ENCODE data around the gene TMEM150A.
"Not testable (repeated sequence)": the region's sequence is repeated elsewhere in the genome, so short reads cannot be mapped to it uniquely, and the experiment has no call there.

Gene TMEM150A, protein sequence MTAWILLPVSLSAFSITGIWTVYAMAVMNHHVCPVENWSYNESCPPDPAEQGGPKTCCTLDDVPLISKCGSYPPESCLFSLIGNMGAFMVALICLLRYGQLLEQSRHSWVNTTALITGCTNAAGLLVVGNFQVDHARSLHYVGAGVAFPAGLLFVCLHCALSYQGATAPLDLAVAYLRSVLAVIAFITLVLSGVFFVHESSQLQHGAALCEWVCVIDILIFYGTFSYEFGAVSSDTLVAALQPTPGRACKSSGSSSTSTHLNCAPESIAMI

GRCh38 chr2:85602476-85603234, at the start of gene TMEM150A:
TSS of gene TMEM150A (minus strand) at chr2:85602698. CDS start at chr2:85601948, 750 bp downstream.
- DNase-seq = peak; percentile 90

- no peak for DNase-seq
Observed at GRCh38 chr2:85652056-85652455, 49.6 kb upstream of the TMEM150A start.

DNA sequence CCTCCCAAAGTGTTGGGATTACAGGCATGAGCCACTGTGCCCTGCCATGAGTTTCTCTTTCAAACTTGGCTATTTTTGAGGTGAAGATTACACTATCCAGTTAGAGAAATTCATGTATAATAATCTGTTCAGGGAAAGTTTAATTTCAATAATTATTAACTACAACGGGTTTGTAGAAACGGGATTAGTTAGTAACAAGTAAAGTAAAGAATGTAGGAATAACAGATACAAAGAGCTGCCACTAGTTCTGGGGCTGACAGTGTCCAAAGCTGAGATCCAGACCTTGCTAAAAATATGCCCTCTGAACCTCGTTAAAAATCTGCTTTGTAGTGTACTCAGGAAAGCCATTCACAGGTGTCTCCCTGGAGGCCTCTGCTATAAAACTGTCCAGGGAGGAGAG, 48.6 kb upstream of the TMEM150A start:
- DNase-seq = no peak

GRCh38 chr2:85650456-85650855, 48.0 kb upstream of the TMEM150A start:
- no peak for DNase-seq

GRCh38 chr2:85649201-85650190, 47.0 kb upstream of the TMEM150A start:
- no peak for DNase-seq

DNA sequence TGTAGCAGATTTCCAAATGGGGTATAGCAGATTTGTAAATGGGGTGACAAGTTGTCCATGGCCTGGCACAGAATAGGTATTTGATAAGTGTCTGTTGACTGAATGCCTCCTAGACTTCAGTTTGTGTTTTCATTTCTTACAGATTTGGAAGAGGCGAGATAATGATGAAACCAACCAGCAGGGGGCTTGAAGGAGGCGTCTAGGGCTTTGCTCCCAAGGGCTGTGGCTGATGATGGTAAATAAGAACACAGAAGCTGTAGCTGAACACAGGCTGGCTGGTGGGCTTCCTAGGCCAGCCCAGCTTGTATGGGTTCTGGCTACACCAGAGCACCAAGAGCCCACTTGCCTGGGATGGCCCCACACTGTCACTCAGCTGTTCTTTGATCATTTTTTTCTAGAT, 46.1 kb upstream of the TMEM150A start:
- peak; percentile 36 for DNase-seq

- no peak for DNase-seq
Observed at GRCh38 chr2:85647823-85648526, 45.5 kb upstream of the TMEM150A start.

DNA sequence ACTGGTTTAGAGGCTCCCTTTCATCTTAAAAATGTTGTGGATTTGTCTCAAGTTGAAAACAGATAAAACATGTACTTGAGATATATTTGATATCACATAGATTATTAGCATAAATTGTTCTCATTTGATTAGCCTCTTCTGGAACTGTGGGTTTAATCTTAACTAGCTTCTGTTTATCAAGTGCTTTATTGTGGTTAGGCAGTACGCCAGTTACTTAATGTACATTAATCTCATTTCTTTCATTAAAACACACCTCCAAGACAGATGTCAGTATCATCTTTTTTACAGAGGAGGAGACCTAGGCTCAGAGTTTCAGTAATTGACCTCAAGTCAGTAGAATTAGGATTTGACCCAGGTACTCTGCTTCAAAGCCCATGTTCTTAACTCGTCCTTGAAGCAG, 43.7 kb upstream of the TMEM150A start:
- no peak for DNase-seq

GRCh38 chr2:85644909-85645308, 42.4 kb upstream of the TMEM150A start:
- DNase-seq = no peak

DNA sequence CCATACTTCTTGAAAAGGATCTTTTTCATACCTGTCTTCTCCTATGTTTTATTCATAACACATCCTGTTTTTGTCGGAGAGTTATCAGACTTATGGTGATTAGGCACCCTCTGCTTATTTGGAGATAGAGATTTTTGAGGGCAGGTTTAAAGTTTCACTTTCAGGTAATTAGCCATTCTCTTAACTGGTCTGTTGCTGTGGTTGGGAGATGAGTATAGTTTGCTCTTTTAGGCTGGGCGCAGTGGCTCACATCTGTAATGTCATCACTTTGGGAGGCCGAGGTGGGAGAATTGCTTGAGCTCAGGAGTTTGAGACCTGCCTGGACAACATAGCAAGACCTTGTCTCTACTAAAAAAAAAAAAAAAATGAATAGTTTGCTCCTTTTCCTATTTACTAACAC, 40.2 kb upstream of the TMEM150A start:
- DNase-seq = peak; percentile 62

GRCh38 chr2:85635636-85636035, 33.1 kb upstream of the TMEM150A start:
- DNase-seq = no peak

- no peak for DNase-seq
Observed at GRCh38 chr2:85635011-85635410, 32.5 kb upstream of the TMEM150A start.

DNA sequence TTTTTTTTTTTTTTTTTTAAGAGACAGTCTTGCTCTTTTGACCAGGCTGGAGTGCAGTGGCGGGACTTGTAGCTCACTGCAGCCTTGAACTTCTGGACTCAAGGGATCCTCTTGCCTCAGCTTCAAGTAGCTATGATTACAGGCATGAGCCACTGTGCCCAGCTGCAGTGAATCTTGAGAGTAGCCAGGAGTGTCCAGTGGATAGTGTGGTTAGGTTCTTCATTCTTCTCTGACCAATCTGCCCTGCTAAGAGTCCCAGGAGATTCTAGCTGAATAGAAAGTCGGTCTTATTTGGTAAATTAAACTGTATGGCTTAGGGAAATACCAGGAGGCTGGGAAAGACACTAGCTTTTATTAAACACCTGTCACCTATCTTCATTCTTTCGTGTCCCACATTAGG, 28.8 kb upstream of the TMEM150A start:
- DNase-seq = no peak

GRCh38 chr2:85628658-85629057, 26.2 kb upstream of the TMEM150A start:
- DNase-seq = peak; percentile 41

DNA sequence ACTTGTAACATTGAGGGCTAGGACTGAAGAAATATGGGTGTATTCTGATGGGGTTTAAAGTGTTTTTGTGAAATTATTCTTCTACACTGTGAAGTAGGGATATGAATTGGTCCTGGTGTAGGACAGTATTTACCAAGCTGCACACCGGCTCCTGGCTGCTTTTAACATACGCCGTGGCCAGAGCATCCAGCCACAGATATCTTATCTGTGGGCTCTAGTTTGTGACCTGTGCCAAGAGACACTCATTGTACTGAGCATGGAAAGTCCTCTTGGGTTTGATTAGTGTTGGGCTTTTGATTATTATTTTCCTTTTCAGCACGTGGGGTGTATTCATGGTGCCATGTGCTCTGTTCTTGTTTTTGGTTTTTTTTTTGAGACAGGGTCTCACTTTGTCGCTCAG, 21.5 kb upstream of the TMEM150A start:
- DNase-seq = no peak

GRCh38 chr2:85621338-85621737, 18.8 kb upstream of the TMEM150A start:
- no peak for DNase-seq

- no peak for DNase-seq
Observed at GRCh38 chr2:85619617-85620016, 17.1 kb upstream of the TMEM150A start.

DNA sequence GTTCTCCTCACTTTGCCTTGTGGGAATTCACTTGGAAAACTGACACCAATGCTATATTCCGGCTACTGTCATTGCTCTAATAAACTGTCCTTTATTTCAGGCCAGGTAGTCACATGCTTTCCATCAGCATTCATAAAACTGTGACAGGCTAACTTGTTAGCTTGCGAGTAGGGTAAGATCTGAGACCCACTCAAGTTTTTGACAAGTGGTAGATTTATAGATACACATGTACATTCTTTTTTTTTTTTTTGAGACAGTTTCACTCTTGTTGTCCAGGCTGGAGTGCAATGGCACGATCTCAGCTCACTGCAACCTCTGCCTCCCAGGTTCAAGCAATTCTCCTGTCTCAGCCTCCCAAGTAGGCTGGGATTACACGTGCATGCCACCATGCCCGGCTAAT, 15.2 kb upstream of the TMEM150A start:
- not testable (repeated sequence) for DNase-seq

DNA sequence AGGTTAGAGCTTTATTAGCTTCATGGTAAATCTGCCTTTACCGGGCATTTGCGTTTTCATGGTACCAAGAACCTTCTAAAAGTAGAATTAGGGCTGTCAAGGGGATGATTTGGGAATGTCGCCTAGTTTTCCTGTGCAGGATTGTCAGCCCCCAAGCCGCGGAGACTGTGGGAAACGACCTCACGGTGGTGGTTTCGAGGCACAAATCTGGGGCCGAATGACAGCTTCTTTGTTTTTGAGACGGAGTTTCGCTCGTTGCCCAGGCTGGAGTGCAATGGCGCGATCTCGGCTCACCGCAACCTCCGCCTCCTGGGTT, 12.9 kb upstream of the TMEM150A start:
- DNase-seq = no peak

- peak; percentile 36 for DNase-seq
Observed at GRCh38 chr2:85614757-85615156, 12.3 kb upstream of the TMEM150A start.

GRCh38 chr2:85613717-85614515, 11.4 kb upstream of the TMEM150A start:
- DNase-seq = no peak

Measured in activated CD4-positive, alpha-beta T cell treated with anti-CD3 and anti-CD28 coated beads, Interleukin-2, Interleukin-6, amounts not matched to agents 100 ng/mL and 50 ng/mL, durations not matched to agents 16 hours and 8 hours (primary cell).